BJ (cell line): ENCODE results near the gene NMRK1. TPM values are rescaled to one million over a fixed set of nuclear protein-coding genes. Genes with fewer than 3 reads are reported as not detected.

Source experiments
- CTCF ChIA-PET: fragments of 350-600 bp; formaldehyde crosslinking; extraction: SDS; loops from one replicate; lab custom pipeline; 2021; ENCODE audit warnings: antibody characterized with exemption, inconsistent platforms; lab: Yijun Ruan, JAX
- POLR2A ChIA-PET: fragments of 300-600 bp; sonication (Branson Sonifier 250); formaldehyde crosslinking; extraction: SDS; loops from one replicate; lab custom pipeline; 2021; ENCODE audit warnings: antibody characterized with exemption; lab: Charles Lee
- DNase-seq: peaks from one replicate; pipeline ENCODE4 v3.0.0-alpha.2; 2011; ENCODE audit warnings: low read depth
- H3K27me3 ChIP-seq: 2 replicates; pipeline ENCODE4 v1.6.0; 2011; ENCODE audit warnings: low read length; ENCODE audit not compliant: control insufficient read depth, insufficient read depth
- H3K36me3 ChIP-seq: 2 replicates; pipeline ENCODE4 v1.5.1; 2011; ENCODE audit warnings: low read length; ENCODE audit not compliant: control insufficient read depth, insufficient read depth
- H3K4me3 ChIP-seq: 2 replicates; pipeline ENCODE4 v1.5.1; 2011; ENCODE audit warnings: low read depth, mild to moderate bottlenecking, control low read depth, low read length
- polyA plus RNA-seq: library from polyadenylated mRNA; depleted of rRNA; stranded (reverse); fragments of >200 nt; gene quantifications from 2 replicates; pipeline ENCODE4 v1.2.3, GENCODE V29; 2011
- TF ChIP-seq, protein P1 (sequence below): IDR thresholded peaks from 2 replicates; pipeline ENCODE4 v1.5.1; 2011; ENCODE audit warnings: low read depth, mild to moderate bottlenecking, control low read depth, inconsistent platforms, low read length, moderate library complexity; ENCODE audit not compliant: insufficient read depth

Gene NMRK1
- polyA plus RNA-seq, 1 experiment: 13.2 TPM

DNA sequence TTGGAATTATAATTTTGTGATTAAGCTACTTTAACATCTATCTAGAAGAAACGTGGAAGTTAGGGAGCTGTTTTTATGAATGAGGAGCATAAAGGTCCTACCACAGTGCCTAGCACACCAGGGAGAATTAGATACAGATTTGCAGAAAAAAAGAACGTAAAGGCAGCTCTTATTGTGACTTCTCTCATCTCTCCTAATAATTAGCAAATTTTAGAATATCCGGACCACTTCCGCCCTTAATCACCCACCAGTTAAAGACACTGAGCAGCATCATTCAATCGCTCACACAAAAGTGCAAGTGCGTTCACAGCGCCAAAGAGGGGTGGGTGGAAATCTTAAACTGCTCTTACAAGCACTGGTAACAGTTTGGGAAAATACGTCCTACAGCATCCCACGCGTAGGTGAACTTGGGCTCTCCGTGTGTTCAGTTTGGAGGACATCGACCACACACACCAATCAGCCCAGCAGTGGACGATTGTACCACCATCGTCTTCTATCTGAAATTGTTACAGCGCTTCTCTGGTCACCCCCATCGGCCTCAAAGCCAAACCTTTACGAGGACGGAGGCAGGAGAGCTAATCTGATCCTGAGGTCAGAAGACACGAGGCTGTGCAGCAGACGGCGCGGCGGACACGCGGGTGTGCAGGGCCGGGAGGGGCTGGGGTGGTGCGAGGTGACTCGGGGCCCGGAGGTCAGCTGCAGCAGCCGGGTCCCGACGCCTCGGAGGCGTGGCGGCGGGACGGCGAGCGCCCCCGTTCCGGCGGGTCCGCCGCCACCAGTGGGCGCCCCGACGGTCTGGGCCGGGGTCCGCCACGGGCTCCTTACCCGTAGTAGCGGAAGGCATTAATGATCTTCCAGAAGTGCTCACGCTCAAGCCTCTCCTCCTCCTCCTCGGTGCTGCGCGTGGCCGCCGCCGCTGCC is 60.5 kb downstream of the NMRK1 start:
- no peaks in the 10 kb centered on the region for H3K27me3 ChIP-seq
- ChIA-PET POLR2A (interaction anchor here (0.5 to 1.1 kb wide), 3 partner anchors 19 to 74 kb away, joined by 3 to 24 read pairs (median 13); no protein-coding TSS in a partner anchor), CTCF (interaction anchor here (0.8 to 2.2 kb wide), 10 partner anchors 10 to 254 kb away, joined by 3 to 8 read pairs (median 4); partner anchors contain the start of gene C9orf40)
- no peak for DNase-seq
- H3K4me3 ChIP-seq: peak overlapping the region; percentile 64
- no peaks in the 10 kb centered on the region for H3K36me3 ChIP-seq
- TF ChIP-seq, protein P1, sequence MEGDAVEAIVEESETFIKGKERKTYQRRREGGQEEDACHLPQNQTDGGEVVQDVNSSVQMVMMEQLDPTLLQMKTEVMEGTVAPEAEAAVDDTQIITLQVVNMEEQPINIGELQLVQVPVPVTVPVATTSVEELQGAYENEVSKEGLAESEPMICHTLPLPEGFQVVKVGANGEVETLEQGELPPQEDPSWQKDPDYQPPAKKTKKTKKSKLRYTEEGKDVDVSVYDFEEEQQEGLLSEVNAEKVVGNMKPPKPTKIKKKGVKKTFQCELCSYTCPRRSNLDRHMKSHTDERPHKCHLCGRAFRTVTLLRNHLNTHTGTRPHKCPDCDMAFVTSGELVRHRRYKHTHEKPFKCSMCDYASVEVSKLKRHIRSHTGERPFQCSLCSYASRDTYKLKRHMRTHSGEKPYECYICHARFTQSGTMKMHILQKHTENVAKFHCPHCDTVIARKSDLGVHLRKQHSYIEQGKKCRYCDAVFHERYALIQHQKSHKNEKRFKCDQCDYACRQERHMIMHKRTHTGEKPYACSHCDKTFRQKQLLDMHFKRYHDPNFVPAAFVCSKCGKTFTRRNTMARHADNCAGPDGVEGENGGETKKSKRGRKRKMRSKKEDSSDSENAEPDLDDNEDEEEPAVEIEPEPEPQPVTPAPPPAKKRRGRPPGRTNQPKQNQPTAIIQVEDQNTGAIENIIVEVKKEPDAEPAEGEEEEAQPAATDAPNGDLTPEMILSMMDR: no peak

DNA sequence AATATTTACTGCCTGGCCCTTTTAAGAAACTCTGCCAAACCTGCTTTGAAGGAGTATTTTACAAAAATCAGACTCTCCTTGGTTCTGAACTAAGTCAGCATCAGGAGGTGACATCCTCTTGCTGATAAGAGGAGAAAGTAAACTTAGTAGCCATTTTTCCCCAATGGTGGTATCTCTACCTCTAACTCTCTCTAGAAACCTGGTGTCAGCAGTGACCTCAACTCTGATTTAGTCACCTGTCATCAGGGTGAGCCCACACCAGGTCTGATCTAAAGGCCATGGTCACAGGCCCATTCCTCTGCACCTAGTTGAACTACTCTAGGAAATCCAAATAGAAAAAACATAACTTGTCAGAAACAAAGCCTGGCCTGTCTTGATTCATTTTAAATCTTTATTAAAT is 64.1 kb downstream of the NMRK1 start:
- TF ChIP-seq, protein P1: no peak

DNA sequence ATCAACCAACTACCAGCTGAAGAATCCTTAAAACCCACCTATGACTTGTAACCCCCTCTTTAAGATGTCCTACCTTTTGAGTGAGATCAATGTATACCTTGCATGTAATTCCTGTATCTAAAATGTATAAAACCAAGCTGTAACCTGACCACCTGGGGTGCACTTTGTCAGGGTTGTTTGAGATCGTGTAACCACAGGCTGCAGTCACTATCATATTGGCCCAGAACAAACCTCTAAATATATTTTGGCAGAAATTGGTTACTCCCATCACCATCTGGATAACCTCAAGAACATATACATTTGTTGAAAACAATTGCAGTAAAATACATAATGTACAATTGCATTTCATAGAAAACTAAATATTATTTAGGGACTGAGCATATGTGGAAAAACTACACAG is 68.3 kb downstream of the NMRK1 start:
- Histone ChIP-seq H3K4me3 (no peak overlapping the region), H3K27me3 (no peaks in the 10 kb centered on the region), H3K36me3 (no peaks in the 10 kb centered on the region)
- ChIA-PET CTCF (interaction anchor here (0.5 to 1.6 kb wide), 3 partner anchors 11 to 57 kb away, joined by 3 read pairs; no protein-coding TSS in a partner anchor), POLR2A (no interaction called here)
- TF ChIP-seq, protein P1: no peak
- DNase-seq: no peak

More for the DNA sequence above, 64.1 kb downstream of the NMRK1 start:
- Histone ChIP-seq H3K36me3 (no peaks in the 10 kb centered on the region), H3K27me3 (no peaks in the 10 kb centered on the region), H3K4me3 (no peak overlapping the region)
- ChIA-PET POLR2A (no interaction called here), CTCF (interaction anchor here (1.8 to 2.4 kb wide), 2 partner anchors 11 to 250 kb away, joined by 5 to 9 read pairs; no protein-coding TSS in a partner anchor)
- DNase-seq: no peak

DNA sequence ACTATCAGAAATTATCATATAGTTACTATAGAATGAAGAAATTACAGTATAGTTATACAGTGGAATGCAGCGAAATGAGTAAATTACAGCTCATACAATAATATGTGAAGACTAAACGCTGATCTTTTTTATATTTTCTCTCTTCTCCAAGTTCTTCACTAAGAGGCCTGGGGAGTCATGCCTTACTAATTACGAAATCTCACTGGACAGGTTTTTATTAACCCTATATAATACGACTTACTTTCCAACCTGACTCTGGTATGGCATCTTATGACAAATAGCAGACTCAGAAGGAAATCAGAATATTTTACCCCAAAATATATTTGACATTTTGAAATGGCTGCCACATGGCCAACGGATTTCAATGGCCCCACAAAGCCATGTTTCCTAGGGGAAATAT is 68.9 kb downstream of the NMRK1 start:
- Histone ChIP-seq H3K4me3 (no peak overlapping the region), H3K36me3 (no peaks in the 10 kb centered on the region), H3K27me3 (no peaks in the 10 kb centered on the region)
- TF ChIP-seq, protein P1: no peak
- no peak for DNase-seq
- POLR2A ChIA-PET: no interaction called here
- CTCF ChIA-PET: interaction anchor here (0.5 to 1.1 kb wide), 2 partner anchors 10 to 57 kb away, joined by 3 read pairs; no protein-coding TSS in a partner anchor

DNA sequence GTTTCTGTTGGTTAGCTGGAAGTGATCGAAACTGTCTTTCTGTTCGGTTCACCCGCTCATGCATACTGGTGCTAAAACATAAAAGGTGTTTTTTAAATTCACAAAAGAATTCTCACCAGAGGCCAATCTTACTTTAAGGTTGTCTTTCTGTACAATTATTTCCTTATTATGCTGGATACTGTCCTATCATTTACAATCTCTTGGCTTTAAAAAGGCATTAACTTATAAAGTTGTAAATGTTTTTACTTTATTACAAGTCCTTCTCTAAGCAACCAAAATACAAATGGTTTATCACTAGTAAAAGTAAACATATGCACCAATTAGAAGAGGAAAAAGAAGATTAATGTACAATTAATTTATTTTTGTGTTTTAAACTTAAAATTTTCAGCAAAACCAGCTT is 70.6 kb downstream of the NMRK1 start:
- Histone ChIP-seq H3K36me3 (no peaks in the 10 kb centered on the region), H3K4me3 (no peak overlapping the region), H3K27me3 (no peaks in the 10 kb centered on the region)
- ChIA-PET POLR2A (no interaction called here), CTCF (no interaction called here)
- DNase-seq: no peak
- TF ChIP-seq, protein P1: no peak
